ENCODE results near the gene HSD17B4. TPM values are rescaled to one million over a fixed set of nuclear protein-coding genes. Genes with fewer than 3 reads are reported as not detected.

Gene HSD17B4
- polyA plus RNA-seq, 1 experiment: 150 TPM

- DNase-seq (ENCODE audit: low read depth, low spot score): no peak
- Histone ChIP-seq H3K27me3 (ENCODE audit: control insufficient read depth, insufficient read depth, low read length) (no peaks in the 10 kb centered on the region), H3K9me3 (ENCODE audit: control insufficient read depth, insufficient read depth, low read length) (no peaks in the 10 kb centered on the region), H3K4me3 (ENCODE audit: low read depth, low read length) (no peak overlapping the region), H3K27ac (ENCODE audit: low read depth, low read length) (no peak overlapping the region)
- no peak for TF ChIP-seq CTCF (IDR thresholded peaks at IDR 0.05; ENCODE audit: low read depth, low read length)
- ChIA-PET CTCF (interaction anchor here (1.4 kb wide), 1 partner anchor 539 kb away, joined by 4 read pairs; the partner anchor contains the start of gene DTWD2), POLR2A (no interaction called here)
Measured at GRCh38 chr5:119527351-119527750, 75.1 kb downstream of the HSD17B4 start.

DNA sequence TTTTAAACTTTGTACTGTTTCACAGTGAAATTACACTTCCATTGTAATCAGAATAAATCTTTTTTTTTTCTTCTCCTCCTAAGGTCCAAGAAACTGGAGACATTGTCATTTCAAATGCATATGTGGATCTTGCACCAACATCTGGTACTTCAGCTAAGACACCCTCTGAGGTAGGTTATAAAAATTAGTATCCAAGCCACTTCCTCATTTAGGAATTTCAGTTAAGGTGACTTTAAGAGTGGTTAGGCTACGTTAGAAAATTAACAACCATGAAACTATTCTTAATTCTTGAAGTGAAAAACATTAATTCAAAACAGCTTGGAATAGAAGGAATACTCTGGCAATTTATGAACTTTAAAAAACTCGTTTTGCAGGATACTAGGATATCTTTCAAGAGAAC lies 77.5 kb downstream of the HSD17B4 start:
- TF ChIP-seq CTCF (IDR thresholded peaks at IDR 0.05; ENCODE audit: low read depth, low read length): no peak
- H3K27me3 ChIP-seq (ENCODE audit: control insufficient read depth, insufficient read depth, low read length): no peaks in the 10 kb centered on the region
- ChIA-PET POLR2A (no interaction called here), CTCF (no interaction called here)
- H3K9me3 ChIP-seq (ENCODE audit: control insufficient read depth, insufficient read depth, low read length): no peaks in the 10 kb centered on the region
- no peak overlapping the region for H3K27ac ChIP-seq (ENCODE audit: low read depth, low read length)
- H3K4me3 ChIP-seq (ENCODE audit: low read depth, low read length): no peak overlapping the region
- DNase-seq (ENCODE audit: low read depth, low spot score): no peak

DNA sequence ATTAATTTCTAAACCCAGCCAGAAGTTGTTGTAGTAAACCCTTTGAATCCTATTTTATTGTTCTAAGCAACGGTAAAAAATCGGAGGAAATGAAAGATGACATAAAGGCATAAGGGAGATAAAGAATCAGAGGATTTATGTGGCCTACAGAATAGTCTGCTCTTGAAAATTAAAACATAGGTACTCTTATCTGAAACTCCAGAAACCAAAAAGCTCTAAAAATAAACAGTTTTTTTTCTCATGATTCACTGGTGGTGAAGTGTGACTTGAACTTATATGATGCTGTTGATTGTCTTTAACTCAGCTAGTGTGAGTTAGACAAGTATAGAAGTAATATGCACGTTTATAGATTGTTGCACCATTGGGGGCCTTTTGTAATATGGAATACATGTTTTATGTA lies 80.3 kb downstream of the HSD17B4 start:
- TF ChIP-seq CTCF (IDR thresholded peaks at IDR 0.05; ENCODE audit: low read depth, low read length): no peak
- H3K9me3 ChIP-seq (ENCODE audit: control insufficient read depth, insufficient read depth, low read length): no peaks in the 10 kb centered on the region
- H3K27me3 ChIP-seq (ENCODE audit: control insufficient read depth, insufficient read depth, low read length): no peaks in the 10 kb centered on the region
- H3K27ac ChIP-seq (ENCODE audit: low read depth, low read length): no peak overlapping the region
- ChIA-PET POLR2A (no interaction called here), CTCF (no interaction called here)
- H3K4me3 ChIP-seq (ENCODE audit: low read depth, low read length): no peak overlapping the region
- DNase-seq (ENCODE audit: low read depth, low spot score): no peak

DNA sequence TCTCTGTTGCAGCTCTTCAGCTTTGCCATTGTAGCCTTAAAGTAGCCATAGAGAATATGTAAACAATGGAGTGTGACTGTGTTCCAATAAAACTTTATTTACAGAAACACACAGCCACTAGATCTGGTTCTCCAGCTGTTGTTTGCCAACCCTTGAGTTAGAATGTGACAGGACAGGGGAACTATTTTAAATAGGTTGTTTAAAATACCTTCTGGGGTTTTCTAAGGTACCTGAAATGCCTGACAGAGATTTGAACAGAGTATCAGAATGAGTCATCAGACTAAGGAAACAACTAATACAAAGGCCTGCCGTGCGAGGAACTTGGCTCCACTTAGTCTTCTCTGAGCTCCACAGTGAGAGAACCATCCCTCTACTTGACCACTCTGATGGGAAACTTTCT lies 85.4 kb downstream of the HSD17B4 start:
- ChIA-PET CTCF (no interaction called here), POLR2A (no interaction called here)
- TF ChIP-seq CTCF (IDR thresholded peaks at IDR 0.05; ENCODE audit: low read depth, low read length): no peak
- Histone ChIP-seq H3K27ac (ENCODE audit: low read depth, low read length) (no peak overlapping the region), H3K9me3 (ENCODE audit: control insufficient read depth, insufficient read depth, low read length) (no peaks in the 10 kb centered on the region), H3K4me3 (ENCODE audit: low read depth, low read length) (no peak overlapping the region), H3K27me3 (ENCODE audit: control insufficient read depth, insufficient read depth, low read length) (no peaks in the 10 kb centered on the region)
- no peak for DNase-seq (ENCODE audit: low read depth, low spot score)

DNA sequence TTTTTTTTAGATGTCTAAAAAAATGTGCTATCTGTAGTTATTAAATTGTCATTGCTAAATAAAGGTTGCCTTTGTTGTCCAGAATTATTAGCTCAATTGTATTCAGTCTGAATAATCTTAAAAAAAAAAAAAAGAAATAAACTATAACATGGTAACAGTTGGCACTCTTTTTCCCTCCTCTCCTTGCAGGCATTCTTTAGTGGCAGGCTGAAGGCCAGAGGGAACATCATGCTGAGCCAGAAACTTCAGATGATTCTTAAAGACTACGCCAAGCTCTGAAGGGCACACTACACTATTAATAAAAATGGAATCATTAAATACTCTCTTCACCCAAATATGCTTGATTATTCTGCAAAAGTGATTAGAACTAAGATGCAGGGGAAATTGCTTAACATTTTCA lies 89.4 kb downstream of the HSD17B4 start:
- POLR2A ChIA-PET: no interaction called here
- Histone ChIP-seq H3K4me3 (ENCODE audit: low read depth, low read length) (no peak overlapping the region), H3K9me3 (ENCODE audit: control insufficient read depth, insufficient read depth, low read length) (no peaks in the 10 kb centered on the region), H3K27me3 (ENCODE audit: control insufficient read depth, insufficient read depth, low read length) (no peaks in the 10 kb centered on the region), H3K27ac (ENCODE audit: low read depth, low read length) (no peak overlapping the region)
- CTCF ChIA-PET: interaction anchor here (0.6 kb wide), 1 partner anchor 361 kb away, joined by 4 read pairs; no protein-coding TSS in a partner anchor
- no peak for DNase-seq (ENCODE audit: low read depth, low spot score)
- no peak for TF ChIP-seq CTCF (IDR thresholded peaks at IDR 0.05; ENCODE audit: low read depth, low read length)

Data from AG04450 (cell line).